HFFc6 (cell line): Measurements from ENCODE around the gene EPHA1. TPM values are rescaled to one million over a fixed set of nuclear protein-coding genes. Genes with fewer than 3 reads are reported as not detected.
A peak's percentile ranks its signal among the peaks of the same experiment; 100 is the strongest.

Experiments
- DNase-seq: peaks from one replicate; pipeline ENCODE4 v3.0.0-alpha.2; 2018
- H3K27ac Mint-ChIP-seq: 2 replicates; pipeline ENCODE4 v1.8.0; 2020; ENCODE audit warnings: mild to moderate bottlenecking, mixed read lengths
- H3K27me3 Mint-ChIP-seq: 2 replicates; pipeline ENCODE4 v1.8.0; 2021; ENCODE audit warnings: mild to moderate bottlenecking, moderate library complexity, mixed read lengths; ENCODE audit not compliant: insufficient read depth
- H3K36me3 Mint-ChIP-seq: 2 replicates; pipeline ENCODE4 v1.8.0; 2021; ENCODE audit warnings: low read depth, mixed read lengths
- H3K4me1 Mint-ChIP-seq: 2 replicates; pipeline ENCODE4 v1.8.0; 2020; ENCODE audit warnings: low read depth, mixed read lengths
- H3K4me3 Mint-ChIP-seq: 2 replicates; pipeline ENCODE4 v1.8.0; 2020; ENCODE audit warnings: mild to moderate bottlenecking, moderate library complexity, mixed read lengths
- H3K9me3 Mint-ChIP-seq: 2 replicates; pipeline ENCODE4 v1.8.0; 2020; ENCODE audit warnings: mild to moderate bottlenecking, mixed read lengths
- CTCF ChIP-seq: fragments of 200-600 bp; sonication (generic); IDR thresholded peaks from 2 replicates; pipeline ENCODE4 v1.5.0; 2021; ENCODE audit warnings: antibody characterized with exemption, mild to moderate bottlenecking
- total RNA-seq, 6 experiments: library from RNA; stranded (reverse); fragmentation: NEBNext Ultra II Directional; extraction: Animal tissue kit (Norgen Biotek cat#: 25700); gene quantifications; 2 replicates in 1 of 6; 3 replicates in 5 of 6; pipeline ENCODE4 v1.2.3, GENCODE V29; 2021

EPHA1 gene
- total RNA-seq, 6 experiments from 2014 or later, result not detected

GRCh38 chr7:143389316-143390103, 19.1 kb downstream of the EPHA1 start:
- peak overlapping the region; percentile 73 for H3K27ac Mint-ChIP-seq
- peaks cover 29% of the 10 kb centered on the region for H3K36me3 Mint-ChIP-seq
- DNase-seq, result no peak
- H3K27me3 Mint-ChIP-seq, result peaks cover 24% of the 10 kb centered on the region
- peaks cover 5% of the 10 kb centered on the region; the same call in 1 of the 2 replicates for H3K9me3 Mint-ChIP-seq
- peaks cover 59% of the 10 kb centered on the region for H3K4me1 Mint-ChIP-seq
- peak overlapping the region; percentile 67 for H3K4me3 Mint-ChIP-seq
- TF ChIP-seq CTCF, result peak; percentile 46

GRCh38 chr7:143388491-143389101, 20.1 kb downstream of the EPHA1 start:
- Mint-ChIP-seq H3K27me3 (peaks cover 22% of the 10 kb centered on the region), H3K4me3 (0 out of 2 replicates have a peak overlapping the region, but pooled peaks have one; percentile 67), H3K4me1 (peaks cover 53% of the 10 kb centered on the region), H3K9me3 (peaks cover under 1% of the 10 kb centered on the region; the same call in 1 of the 2 replicates), H3K27ac (peak overlapping the region; percentile 73; the same call in 1 of the 2 replicates), H3K36me3 (peaks cover 29% of the 10 kb centered on the region)
- DNase-seq, result no peak
- TF ChIP-seq CTCF, result peak; percentile 52

GRCh38 chr7:143388051-143388450, 20.6 kb downstream of the EPHA1 start:
- Mint-ChIP-seq H3K36me3 (peaks cover 28% of the 10 kb centered on the region), H3K27ac (peak overlapping the region; percentile 38), H3K27me3 (peaks cover 22% of the 10 kb centered on the region), H3K4me1 (peaks cover 48% of the 10 kb centered on the region), H3K9me3 (no peaks in the 10 kb centered on the region), H3K4me3 (peak overlapping the region; percentile 24)
- TF ChIP-seq CTCF, result no peak
- DNase-seq, result no peak

GRCh38 chr7:143387156-143387975, 21.3 kb downstream of the EPHA1 start:
- TF ChIP-seq CTCF, result peak; percentile 35; the same call in 1 of the 2 replicates
- peaks cover 41% of the 10 kb centered on the region for H3K4me1 Mint-ChIP-seq
- no peaks in the 10 kb centered on the region for H3K9me3 Mint-ChIP-seq
- no peak for DNase-seq
- H3K4me3 Mint-ChIP-seq, result peak overlapping the region; percentile 24
- H3K27me3 Mint-ChIP-seq, result peaks cover 21% of the 10 kb centered on the region
- peaks cover 21% of the 10 kb centered on the region for H3K36me3 Mint-ChIP-seq
- H3K27ac Mint-ChIP-seq, result peak overlapping the region; percentile 38
